ENCODE measurements around the gene FAM221B.

DNA sequence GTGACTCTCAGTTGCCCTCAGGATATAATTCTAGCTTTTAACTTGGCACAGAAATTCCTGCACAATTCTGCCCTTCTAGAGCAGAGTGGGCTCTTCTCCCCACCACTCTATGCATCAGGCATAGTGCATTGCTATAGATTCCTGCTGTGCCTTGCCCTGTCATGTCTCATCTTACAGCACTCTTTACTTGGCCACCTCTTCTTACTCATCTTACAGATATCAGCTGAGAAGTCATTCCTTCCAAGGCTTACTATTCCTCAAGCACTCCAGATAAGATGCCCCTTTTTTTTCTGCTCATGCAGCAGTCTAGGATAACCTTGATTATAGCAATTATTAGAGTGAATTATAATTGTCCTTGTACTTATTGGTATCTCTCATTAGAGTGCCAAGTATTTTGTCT lies 5.6 kb downstream of the FAM221B start:
- TF ChIP-seq, protein P1, sequence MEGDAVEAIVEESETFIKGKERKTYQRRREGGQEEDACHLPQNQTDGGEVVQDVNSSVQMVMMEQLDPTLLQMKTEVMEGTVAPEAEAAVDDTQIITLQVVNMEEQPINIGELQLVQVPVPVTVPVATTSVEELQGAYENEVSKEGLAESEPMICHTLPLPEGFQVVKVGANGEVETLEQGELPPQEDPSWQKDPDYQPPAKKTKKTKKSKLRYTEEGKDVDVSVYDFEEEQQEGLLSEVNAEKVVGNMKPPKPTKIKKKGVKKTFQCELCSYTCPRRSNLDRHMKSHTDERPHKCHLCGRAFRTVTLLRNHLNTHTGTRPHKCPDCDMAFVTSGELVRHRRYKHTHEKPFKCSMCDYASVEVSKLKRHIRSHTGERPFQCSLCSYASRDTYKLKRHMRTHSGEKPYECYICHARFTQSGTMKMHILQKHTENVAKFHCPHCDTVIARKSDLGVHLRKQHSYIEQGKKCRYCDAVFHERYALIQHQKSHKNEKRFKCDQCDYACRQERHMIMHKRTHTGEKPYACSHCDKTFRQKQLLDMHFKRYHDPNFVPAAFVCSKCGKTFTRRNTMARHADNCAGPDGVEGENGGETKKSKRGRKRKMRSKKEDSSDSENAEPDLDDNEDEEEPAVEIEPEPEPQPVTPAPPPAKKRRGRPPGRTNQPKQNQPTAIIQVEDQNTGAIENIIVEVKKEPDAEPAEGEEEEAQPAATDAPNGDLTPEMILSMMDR (IDR thresholded peaks at IDR 0.05; ENCODE audit: borderline replicate concordance, extremely low read depth, low read length, poor library complexity, severe bottlenecking): no peak
- TF ChIP-seq EZH2 (IDR thresholded peaks at IDR 0.05; ENCODE audit: borderline replicate concordance, low read depth, low read length, severe bottlenecking): no peak
